Esophagus squamous epithelium (tissue), 4 donors: ENCODE measurements around the gene NCKAP5.

Experiments used
- POLR2A ChIP-seq, 4 donors: fragments of 450-650 bp; IDR thresholded peaks; one replicate each; pipeline ENCODE4 v1.6.1; 2017; ENCODE audit warnings: antibody characterized with exemption in 4 of 4, mild to moderate bottlenecking in 4 of 4, moderate library complexity in 3 of 4
- TF ChIP-seq, protein P1 (sequence below), 6 experiments: fragments of 450-650 bp in 4 of 6; fragments of 200-600 bp in 2 of 6; sonication (generic) in 2 of 6; IDR thresholded peaks; one replicate each; pipeline ENCODE4 v1.5.1; 2016 to 2019; ENCODE audit warnings: antibody characterized with exemption in 6 of 6, mild to moderate bottlenecking in 4 of 6, moderate library complexity in 4 of 6

DNA sequence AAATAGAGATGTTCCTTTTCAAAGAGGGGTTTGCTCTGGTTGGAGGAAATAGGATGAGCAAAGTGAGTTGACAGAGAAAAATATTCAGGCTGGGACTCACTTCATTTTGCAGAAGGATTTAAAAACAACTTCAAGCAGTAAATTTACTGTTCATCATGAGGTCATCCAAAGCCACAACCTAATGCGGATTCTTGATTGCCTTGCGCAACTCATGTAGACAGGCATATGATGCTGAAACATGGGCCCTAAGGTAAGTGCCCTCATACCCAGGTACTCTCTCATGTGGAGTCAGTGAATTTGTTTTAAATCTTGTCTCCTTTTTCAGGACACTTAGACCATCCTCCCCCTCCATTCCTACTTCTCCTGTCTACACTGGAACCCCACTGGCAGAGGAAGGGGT is 846.3 kb downstream of the NCKAP5 start:
- TF ChIP-seq, protein P1, sequence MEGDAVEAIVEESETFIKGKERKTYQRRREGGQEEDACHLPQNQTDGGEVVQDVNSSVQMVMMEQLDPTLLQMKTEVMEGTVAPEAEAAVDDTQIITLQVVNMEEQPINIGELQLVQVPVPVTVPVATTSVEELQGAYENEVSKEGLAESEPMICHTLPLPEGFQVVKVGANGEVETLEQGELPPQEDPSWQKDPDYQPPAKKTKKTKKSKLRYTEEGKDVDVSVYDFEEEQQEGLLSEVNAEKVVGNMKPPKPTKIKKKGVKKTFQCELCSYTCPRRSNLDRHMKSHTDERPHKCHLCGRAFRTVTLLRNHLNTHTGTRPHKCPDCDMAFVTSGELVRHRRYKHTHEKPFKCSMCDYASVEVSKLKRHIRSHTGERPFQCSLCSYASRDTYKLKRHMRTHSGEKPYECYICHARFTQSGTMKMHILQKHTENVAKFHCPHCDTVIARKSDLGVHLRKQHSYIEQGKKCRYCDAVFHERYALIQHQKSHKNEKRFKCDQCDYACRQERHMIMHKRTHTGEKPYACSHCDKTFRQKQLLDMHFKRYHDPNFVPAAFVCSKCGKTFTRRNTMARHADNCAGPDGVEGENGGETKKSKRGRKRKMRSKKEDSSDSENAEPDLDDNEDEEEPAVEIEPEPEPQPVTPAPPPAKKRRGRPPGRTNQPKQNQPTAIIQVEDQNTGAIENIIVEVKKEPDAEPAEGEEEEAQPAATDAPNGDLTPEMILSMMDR (IDR thresholded peaks at IDR 0.05), result no peak
- no peak for TF ChIP-seq POLR2A (IDR thresholded peaks at IDR 0.05)
